WTC11 (cell line): ENCODE results near the gene C16orf90. TPM values are rescaled to one million over a fixed set of nuclear protein-coding genes. Genes with fewer than 3 reads are reported as not detected.
"Not testable (repeated sequence)": the region's sequence is repeated elsewhere in the genome, so short reads cannot be mapped to it uniquely, and the experiment has no call there.

Source experiments
- ATAC-seq: fragments of 200-7000 bp; cut with Tn5 transposase; 2 replicates; pipeline ENCODE4 v1.10.0; 2021; ENCODE audit warnings: mild to moderate bottlenecking, moderate library complexity
- CTCF ChIA-PET: fragments of 300-600 bp; sonication (Branson Sonifier 250); formaldehyde crosslinking; loops from one replicate; lab custom pipeline; 2021; ENCODE audit warnings: antibody characterized with exemption; lab: Charles Lee
- POLR2A ChIA-PET: fragments of 350-600 bp; sonication (Branson Sonifier 250); formaldehyde crosslinking; loops from one replicate; lab custom pipeline; 2021; ENCODE audit warnings: antibody characterized with exemption; lab: Charles Lee
- DNase-seq: peaks from one replicate; pipeline ENCODE4 v3.0.0; 2021; ENCODE audit warnings: low spot score
- H3K27ac Mint-ChIP-seq: 2 replicates; pipeline ENCODE4 v1.8.0; 2021; ENCODE audit warnings: mixed read lengths
- H3K27me3 Mint-ChIP-seq: 2 replicates; pipeline ENCODE4 v1.8.0; 2021; ENCODE audit warnings: low read depth, mild to moderate bottlenecking, moderate library complexity, mixed read lengths
- H3K36me3 Mint-ChIP-seq: 2 replicates; pipeline ENCODE4 v1.8.0; 2021; ENCODE audit warnings: mixed read lengths
- H3K4me1 Mint-ChIP-seq: 2 replicates; pipeline ENCODE4 v1.8.0; 2022; ENCODE audit warnings: mixed read lengths
- H3K4me3 Mint-ChIP-seq: 2 replicates; pipeline ENCODE4 v1.8.0; 2021; ENCODE audit warnings: mild to moderate bottlenecking, moderate library complexity, mixed read lengths
- H3K9me3 Mint-ChIP-seq: 2 replicates; pipeline ENCODE4 v1.8.0; 2021; ENCODE audit warnings: mixed read lengths
- AR ChIP-seq: fragments of 250-450 bp; sonication (Bioruptor Pico); IDR thresholded peaks from 2 replicates; pipeline ENCODE4 v1.9.0; 2021; ENCODE audit warnings: mild to moderate bottlenecking
- CDX4 ChIP-seq: fragments of 250-450 bp; sonication (Bioruptor Pico); IDR thresholded peaks from 2 replicates; pipeline ENCODE4 v1.9.0; 2021; ENCODE audit warnings: moderate library complexity, mild to moderate bottlenecking, inconsistent platforms, borderline replicate concordance
- E2F1 ChIP-seq: sonication (generic); formaldehyde crosslinking; IDR thresholded peaks from 2 replicates; pipeline ENCODE4 v1.8.0; 2022; ENCODE audit warnings: mild to moderate bottlenecking, missing genetic modification reagents
- ELF4 ChIP-seq: sonication (generic); formaldehyde crosslinking; IDR thresholded peaks from 2 replicates; pipeline ENCODE4 v1.8.1; 2022; ENCODE audit warnings: low read depth, mild to moderate bottlenecking, moderate library complexity, missing genetic modification reagents
- FOXJ3 ChIP-seq: sonication (generic); formaldehyde crosslinking; IDR thresholded peaks from 2 replicates; pipeline ENCODE4 v1.9.0; 2021; ENCODE audit warnings: missing genetic modification reagents, mild to moderate bottlenecking, borderline replicate concordance
- FOXK1 ChIP-seq: sonication (generic); formaldehyde crosslinking; IDR thresholded peaks from 2 replicates; pipeline ENCODE4 v1.8.0; 2022; ENCODE audit warnings: mild to moderate bottlenecking, moderate library complexity, missing genetic modification reagents
- GTF2I ChIP-seq: fragments of 250-450 bp; sonication (Bioruptor Pico); conservative IDR thresholded peaks from 2 replicates; pipeline ENCODE4 v1.4.0; 2021; ENCODE audit warnings: mild to moderate bottlenecking
- MAX ChIP-seq: sonication (generic); formaldehyde crosslinking; IDR thresholded peaks from 2 replicates; pipeline ENCODE4 v1.8.0; 2022; ENCODE audit warnings: mild to moderate bottlenecking, missing genetic modification reagents
- RELA ChIP-seq: sonication (generic); formaldehyde crosslinking; IDR thresholded peaks from 2 replicates; pipeline ENCODE4 v1.8.1; 2022; ENCODE audit warnings: missing genetic modification reagents, mild to moderate bottlenecking, borderline replicate concordance
- SMAD3 ChIP-seq: sonication (generic); formaldehyde crosslinking; IDR thresholded peaks from 2 replicates; pipeline ENCODE4 v1.8.0; 2022; ENCODE audit warnings: missing genetic modification reagents, mild to moderate bottlenecking, borderline replicate concordance
- SP1 ChIP-seq: sonication (generic); formaldehyde crosslinking; conservative IDR thresholded peaks from 2 replicates; pipeline ENCODE4 v1.8.1; 2022; ENCODE audit warnings: missing genetic modification reagents
- USF1 ChIP-seq: sonication (generic); formaldehyde crosslinking; IDR thresholded peaks from 2 replicates; pipeline ENCODE4 v1.8.0; 2022; ENCODE audit warnings: mild to moderate bottlenecking, missing genetic modification reagents
- ZBTB21 ChIP-seq: sonication (generic); formaldehyde crosslinking; IDR thresholded peaks from 2 replicates; pipeline ENCODE4 v1.8.1; 2023; ENCODE audit warnings: mild to moderate bottlenecking, missing genetic modification reagents, borderline replicate concordance
- ZNF138 ChIP-seq: sonication (generic); formaldehyde crosslinking; conservative IDR thresholded peaks from 2 replicates; pipeline ENCODE4 v1.8.1; 2022; ENCODE audit warnings: mild to moderate bottlenecking, moderate library complexity, missing genetic modification reagents
- ZNF263 ChIP-seq: sonication (generic); formaldehyde crosslinking; IDR thresholded peaks from 2 replicates; pipeline ENCODE4 v1.8.1; 2022; ENCODE audit warnings: low read depth, mild to moderate bottlenecking, moderate library complexity, missing genetic modification reagents
- ZNF281 ChIP-seq: sonication (generic); formaldehyde crosslinking; IDR thresholded peaks from 2 replicates; pipeline ENCODE4 v1.8.0; 2023; ENCODE audit warnings: mild to moderate bottlenecking, missing genetic modification reagents
- total RNA-seq: library from RNA; stranded (reverse); gene quantifications from 3 replicates; pipeline ENCODE4 v1.2.3, GENCODE V29; 2021

C16orf90 gene
- total RNA-seq, 1 experiment from 2014 or later: not detected

- TF ChIP-seq AR (CRISPR knock-in tag): no peak
- TF ChIP-seq, all 79 proteins: peak for 0
These were observed 21.0 kb downstream of the C16orf90 start (continued) for GRCh38 chr16:3474136-3474779.

- H3K9me3 Mint-ChIP-seq, H3K27ac Mint-ChIP-seq, H3K4me3 Mint-ChIP-seq, H3K36me3 Mint-ChIP-seq, ATAC-seq, DNase-seq, POLR2A ChIA-PET, H3K27me3 Mint-ChIP-seq, CTCF ChIA-PET: not testable (repeated sequence)
- H3K4me1 Mint-ChIP-seq: peaks cover 14% of the 10 kb centered on the region
These were observed 21.7 kb downstream of the C16orf90 start for GRCh38 chr16:3473596-3473943.

GRCh38 chr16:3472878-3473595 lies 22.3 kb downstream of the C16orf90 start:
- Mint-ChIP-seq H3K27me3 (no peaks in the 10 kb centered on the region), H3K9me3 (no peaks in the 10 kb centered on the region), H3K4me3 (no peak overlapping the region), H3K4me1 (peaks cover 20% of the 10 kb centered on the region), H3K27ac (0 out of 2 replicates have a peak overlapping the region, but pooled peaks have one; percentile 23), H3K36me3 (no peaks in the 10 kb centered on the region; the same call in 1 of the 2 replicates)
- DNase-seq (no peak), ATAC-seq (no peak)
- TF ChIP-seq FOXJ3 (CRISPR knock-in tag) (no peak), FOXK1 (no peak), GTF2I (CRISPR knock-in tag) (no peak)
- ChIA-PET POLR2A (no interaction called here), CTCF (no interaction called here)

GRCh38 chr16:3471518-3472176 lies 23.6 kb downstream of the C16orf90 start:
- Mint-ChIP-seq H3K4me3 (no peak overlapping the region), H3K27me3 (no peaks in the 10 kb centered on the region), H3K36me3 (peaks cover 5% of the 10 kb centered on the region; the same call in 1 of the 2 replicates), H3K27ac (no peak overlapping the region), H3K4me1 (peaks cover 34% of the 10 kb centered on the region), H3K9me3 (no peaks in the 10 kb centered on the region)
- no peak for ATAC-seq
- TF ChIP-seq ZNF263 (CRISPR knock-in tag) (no peak), ZNF138 (CRISPR knock-in tag) (no peak), SP1 (no peak), FOXK1 (no peak), ELF4 (CRISPR knock-in tag) (no peak), USF1 (no peak)
- ChIA-PET POLR2A (interaction anchor here (0.7 kb wide), 1 partner anchor 70 kb away, joined by 3 read pairs; the partner anchor contains the start of gene ZNF174), CTCF (no interaction called here)
- DNase-seq: no peak

GRCh38 chr16:3470723-3471122 lies 24.6 kb downstream of the C16orf90 start:
- ATAC-seq (no peak), DNase-seq (no peak)
- Mint-ChIP-seq H3K27ac (peak overlapping the region; percentile 81), H3K4me1 (peaks cover 39% of the 10 kb centered on the region), H3K4me3 (no peak overlapping the region), H3K36me3 (peaks cover 11% of the 10 kb centered on the region; the same call in 1 of the 2 replicates), H3K9me3 (no peaks in the 10 kb centered on the region), H3K27me3 (no peaks in the 10 kb centered on the region)
- ChIA-PET POLR2A (no interaction called here), CTCF (interaction anchor here (0.9 kb wide), 1 partner anchor 16 kb away, joined by 3 read pairs; no protein-coding TSS in a partner anchor)
- TF ChIP-seq MAX (CRISPR knock-in tag) (no peak), E2F1 (CRISPR knock-in tag) (no peak), SMAD3 (CRISPR knock-in tag) (no peak), ZNF281 (CRISPR knock-in tag) (no peak), CDX4 (no peak), ZBTB21 (CRISPR knock-in tag) (no peak), RELA (CRISPR knock-in tag) (no peak)
